Parathyroid adenoma (tissue), 2 donors: Measurements from ENCODE around the gene KIFC3.
A peak's percentile ranks its signal among the peaks of the same experiment; 100 is the strongest.
"Not testable (repeated sequence)": the region's sequence is repeated elsewhere in the genome, so short reads cannot be mapped to it uniquely, and the experiment has no call there.

ENCODE experiments used
- H2AFZ ChIP-seq: fragments of 300-600 bp; sonication (generic); one replicate; pipeline ENCODE4 v1.7.0; 2017; ENCODE audit warnings: antibody characterized with exemption, mild to moderate bottlenecking
- H3K27ac ChIP-seq: fragments of 300-600 bp; sonication (generic); one replicate; pipeline ENCODE4 v1.7.0; 2017
- H3K27me3 ChIP-seq: fragments of 300-600 bp; sonication (generic); one replicate; pipeline ENCODE4 v1.7.0; 2017; ENCODE audit warnings: low read length; ENCODE audit not compliant: control insufficient read depth, insufficient read depth
- H3K36me3 ChIP-seq: fragments of 300-600 bp; sonication (generic); one replicate; pipeline ENCODE4 v1.7.0; 2017; ENCODE audit warnings: low read length; ENCODE audit not compliant: control insufficient read depth, insufficient read depth
- H3K4me1 ChIP-seq: fragments of 300-600 bp; sonication (generic); one replicate; pipeline ENCODE4 v1.7.0; 2017; ENCODE audit warnings: control low read depth
- H3K4me2 ChIP-seq: fragments of 300-600 bp; sonication (generic); one replicate; pipeline ENCODE4 v1.7.0; 2017; ENCODE audit warnings: low read length
- H3K4me3 ChIP-seq: fragments of 300-600 bp; sonication (generic); one replicate; pipeline ENCODE4 v1.7.0; 2017; ENCODE audit warnings: low read depth, low read length
- H3K79me2 ChIP-seq: fragments of 300-600 bp; sonication (generic); one replicate; pipeline ENCODE4 v1.7.0; 2017; ENCODE audit warnings: control low read depth
- H3K9ac ChIP-seq: fragments of 300-600 bp; sonication (generic); one replicate; pipeline ENCODE4 v1.7.0; 2017; ENCODE audit warnings: mild to moderate bottlenecking
- H3K9me3 ChIP-seq: fragments of 300-600 bp; sonication (generic); one replicate; pipeline ENCODE4 v1.7.0; 2017; ENCODE audit warnings: low read length; ENCODE audit not compliant: control insufficient read depth
- CTCF ChIP-seq: fragments of 300-600 bp; sonication (generic); IDR thresholded peaks from one replicate; pipeline ENCODE4 v1.7.0; 2017; ENCODE audit warnings: antibody characterized with exemption, mild to moderate bottlenecking
- donor health status: primary hyperparathyroidism.

KIFC3 gene

GRCh38 chr16:57813466-57813865 lies 11.2 kb upstream of the KIFC3 start:
- Histone ChIP-seq H3K27me3 (no peaks in the 10 kb centered on the region), H3K4me2 (no peak overlapping the region), H2AFZ (no peak overlapping the region), H3K36me3 (no peaks in the 10 kb centered on the region), H3K27ac (no peak overlapping the region), H3K9me3 (no peaks in the 10 kb centered on the region), H3K79me2 (no peaks in the 10 kb centered on the region), H3K4me3 (no peak overlapping the region), H3K4me1 (peaks cover 29% of the 10 kb centered on the region), H3K9ac (no peak overlapping the region)
- TF ChIP-seq CTCF = no peak

GRCh38 chr16:57811340-57811739 lies 9.0 kb upstream of the KIFC3 start:
- H3K9ac ChIP-seq, H2AFZ ChIP-seq, H3K4me2 ChIP-seq, H3K27me3 ChIP-seq, H3K79me2 ChIP-seq, H3K36me3 ChIP-seq, H3K9me3 ChIP-seq, H3K4me3 ChIP-seq: not testable (repeated sequence)
- Histone ChIP-seq H3K27ac (peak overlapping the region; percentile 13), H3K4me1 (peaks cover 25% of the 10 kb centered on the region)

GRCh38 chr16:57810197-57811031 lies 8.1 kb upstream of the KIFC3 start:
- TF ChIP-seq CTCF = no peak
- H3K4me1 ChIP-seq = peaks cover 17% of the 10 kb centered on the region
- H3K27me3 ChIP-seq = no peaks in the 10 kb centered on the region
- no peaks in the 10 kb centered on the region for H3K9me3 ChIP-seq
- no peaks in the 10 kb centered on the region for H3K79me2 ChIP-seq
- H3K9ac ChIP-seq = no peak overlapping the region
- H3K4me3 ChIP-seq = peak overlapping the region; percentile 28
- H3K4me2 ChIP-seq = peak overlapping the region; percentile 46
- H3K36me3 ChIP-seq = no peaks in the 10 kb centered on the region
- H3K27ac ChIP-seq = peak overlapping the region; percentile 13
- H2AFZ ChIP-seq = peak overlapping the region; percentile 83

- Histone ChIP-seq H3K4me2 (peak overlapping the region; percentile 46), H3K4me3 (no peak overlapping the region), H3K9ac (peak overlapping the region; percentile 11), H3K9me3 (no peaks in the 10 kb centered on the region), H2AFZ (peak overlapping the region; percentile 83), H3K4me1 (peaks cover 17% of the 10 kb centered on the region), H3K27me3 (no peaks in the 10 kb centered on the region), H3K36me3 (no peaks in the 10 kb centered on the region), H3K79me2 (no peaks in the 10 kb centered on the region), H3K27ac (peak overlapping the region; percentile 13)
- TF ChIP-seq CTCF = no peak
Measured at GRCh38 chr16:57809276-57810196, 7.2 kb upstream of the KIFC3 start.

GRCh38 chr16:57808589-57809228 lies 6.4 kb upstream of the KIFC3 start:
- TF ChIP-seq CTCF = no peak
- no peaks in the 10 kb centered on the region for H3K79me2 ChIP-seq
- H3K4me1 ChIP-seq = peaks cover 17% of the 10 kb centered on the region
- no peak overlapping the region for H3K9ac ChIP-seq
- no peaks in the 10 kb centered on the region for H3K9me3 ChIP-seq
- peak overlapping the region; percentile 25 for H3K4me2 ChIP-seq
- H2AFZ ChIP-seq = peak overlapping the region; percentile 65
- peak overlapping the region; percentile 13 for H3K27ac ChIP-seq
- H3K4me3 ChIP-seq = no peak overlapping the region
- no peaks in the 10 kb centered on the region for H3K27me3 ChIP-seq
- H3K36me3 ChIP-seq = no peaks in the 10 kb centered on the region
